ENCODE results near the gene CEP43.
"Not testable (repeated sequence)": the region's sequence is repeated elsewhere in the genome, so short reads cannot be mapped to it uniquely, and the experiment has no call there.

Gene CEP43

GRCh38 chr6:166999145-166999883 is at the start of gene CEP43:
CEP43 (plus strand) TSS chr6:166999397; CDS start chr6:166999413, 16 bp downstream.
- TF ChIP-seq CTCF (IDR thresholded peaks at IDR 0.05): peak in 1 of 2 experiments; percentile 24
- Histone ChIP-seq H3K9me3 (no peaks in the 10 kb centered on the region), H3K36me3 (no peaks in the 10 kb centered on the region), H3K4me1 (peaks cover 0 to 25% (median 12%) of the 10 kb centered on the region in 4 donors), H3K27me3 (no peaks in the 10 kb centered on the region), H3K27ac (peak within 1 kb of the TSS; percentile 53 to 78), H3K4me3 (peak within 1 kb of the TSS; percentile 73 to 80)
- intact Hi-C loops (cut with DNase I; ENCODE audit: low total_unique reads): loop anchor here (2.0 to 10.0 kb wide), 3 partner anchors 43 to 379 kb away; partner anchors contain the start of gene RNASET2
- peak; percentile 93 to 97 for DNase-seq

- DNase-seq: no peak
- Histone ChIP-seq H3K27me3 (no peaks in the 10 kb centered on the region), H3K4me3 (no peak overlapping the region), H3K9me3 (no peaks in the 10 kb centered on the region), H3K36me3 (peaks cover 6 to 49% (median 7%) of the 10 kb centered on the region in 3 donors), H3K27ac (no peak overlapping the region), H3K4me1 (no peaks in the 10 kb centered on the region)
- intact Hi-C loops (cut with DNase I; ENCODE audit: low total_unique reads): no loop called here
- TF ChIP-seq CTCF (IDR thresholded peaks at IDR 0.05): no peak
Observed at GRCh38 chr6:166949528-166950442, 49.4 kb upstream of the CEP43 start.

- TF ChIP-seq CTCF (IDR thresholded peaks at IDR 0.05): no peak
- no peak overlapping the region for H3K4me3 ChIP-seq
- no peaks in the 10 kb centered on the region for H3K9me3 ChIP-seq
- H3K36me3 ChIP-seq: peaks cover 6 to 49% (median 7%) of the 10 kb centered on the region in 3 donors
- no peak overlapping the region for H3K27ac ChIP-seq
- intact Hi-C loops (cut with DNase I; ENCODE audit: low total_unique reads): no loop called here
- H3K4me1 ChIP-seq: peaks cover 0 to 3% (median 2%) of the 10 kb centered on the region in 4 donors
- no peaks in the 10 kb centered on the region for H3K27me3 ChIP-seq
- no peak for DNase-seq
Observed at GRCh38 chr6:166950443-166950821, 48.8 kb upstream of the CEP43 start.

- intact Hi-C loops (cut with DNase I; ENCODE audit: low total_unique reads); H3K4me3 ChIP-seq; H3K27me3 ChIP-seq; H3K27ac ChIP-seq; H3K9me3 ChIP-seq; H3K4me1 ChIP-seq: not testable (repeated sequence)
- TF ChIP-seq CTCF (IDR thresholded peaks at IDR 0.05): peak; percentile 42 to 47
- peak in 1 of 2 donors; percentile 57 for DNase-seq
- H3K36me3 ChIP-seq: peaks cover 2 to 45% (median 4%) of the 10 kb centered on the region in 3 donors
Observed at GRCh38 chr6:166950892-166951669, 48.1 kb upstream of the CEP43 start.

- no peak for TF ChIP-seq CTCF (IDR thresholded peaks at IDR 0.05)
- H3K4me3 ChIP-seq: no peak overlapping the region
- intact Hi-C loops (cut with DNase I; ENCODE audit: low total_unique reads): no loop called here
Observed at GRCh38 chr6:166951670-166952060, 47.5 kb upstream of the CEP43 start.

More at GRCh38 chr6:166951670-166952060, 47.5 kb upstream of the CEP43 start:
- no peaks in the 10 kb centered on the region for H3K27me3 ChIP-seq
- no peak overlapping the region for H3K27ac ChIP-seq
- peaks cover 0 to 11% (median 7%) of the 10 kb centered on the region in 4 donors for H3K4me1 ChIP-seq
- DNase-seq: no peak
- H3K36me3 ChIP-seq: peaks cover 0 to 40% (median 0%) of the 10 kb centered on the region in 3 donors
- H3K9me3 ChIP-seq: no peaks in the 10 kb centered on the region

Measured in tibial artery (tissue), 4 donors.